GM18499 (cell line): ENCODE data around the gene DGKG.

ENCODE experiments used
- ATAC-seq: cut with Tn5 transposase; IDR thresholded peaks from one replicate; pipeline ENCODE4 v1.9.1; 2021; ENCODE audit warnings: moderate number of reproducible peaks; ENCODE audit not compliant: insufficient read depth, unreplicated experiment

DGKG gene

GRCh38 chr3:186217820-186218164 is 144.2 kb downstream of the DGKG start:
- peak; percentile 89 for ATAC-seq

GRCh38 chr3:186216900-186217819 is 144.9 kb downstream of the DGKG start:
- no peak for ATAC-seq

- ATAC-seq = no peak
Observed at GRCh38 chr3:186214670-186215069, 147.4 kb downstream of the DGKG start.

DNA sequence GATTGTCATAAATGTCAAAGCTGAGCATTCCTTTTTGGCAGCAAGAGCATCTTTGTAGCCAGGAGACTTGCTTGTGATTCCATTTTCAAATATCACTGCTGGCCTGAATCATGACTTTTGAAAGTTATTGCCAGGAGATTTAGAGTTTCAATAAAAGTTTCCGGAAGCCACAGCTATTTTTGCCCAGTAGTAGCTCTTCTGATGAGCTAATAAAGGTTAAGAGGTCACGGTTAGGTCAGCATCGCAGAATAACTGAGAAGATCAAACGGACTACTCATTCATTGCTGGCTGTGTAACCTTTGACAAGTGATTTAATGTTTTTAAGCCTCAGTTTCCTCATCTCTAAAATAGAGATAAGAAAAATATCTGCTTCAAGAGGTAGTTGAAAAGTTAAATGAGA is 148.1 kb downstream of the DGKG start:
- ATAC-seq = no peak

- no peak for ATAC-seq
Observed at GRCh38 chr3:186212611-186213010, 149.4 kb downstream of the DGKG start.

- no peak for ATAC-seq
Observed at GRCh38 chr3:186210852-186211500, 151.1 kb downstream of the DGKG start.

DNA sequence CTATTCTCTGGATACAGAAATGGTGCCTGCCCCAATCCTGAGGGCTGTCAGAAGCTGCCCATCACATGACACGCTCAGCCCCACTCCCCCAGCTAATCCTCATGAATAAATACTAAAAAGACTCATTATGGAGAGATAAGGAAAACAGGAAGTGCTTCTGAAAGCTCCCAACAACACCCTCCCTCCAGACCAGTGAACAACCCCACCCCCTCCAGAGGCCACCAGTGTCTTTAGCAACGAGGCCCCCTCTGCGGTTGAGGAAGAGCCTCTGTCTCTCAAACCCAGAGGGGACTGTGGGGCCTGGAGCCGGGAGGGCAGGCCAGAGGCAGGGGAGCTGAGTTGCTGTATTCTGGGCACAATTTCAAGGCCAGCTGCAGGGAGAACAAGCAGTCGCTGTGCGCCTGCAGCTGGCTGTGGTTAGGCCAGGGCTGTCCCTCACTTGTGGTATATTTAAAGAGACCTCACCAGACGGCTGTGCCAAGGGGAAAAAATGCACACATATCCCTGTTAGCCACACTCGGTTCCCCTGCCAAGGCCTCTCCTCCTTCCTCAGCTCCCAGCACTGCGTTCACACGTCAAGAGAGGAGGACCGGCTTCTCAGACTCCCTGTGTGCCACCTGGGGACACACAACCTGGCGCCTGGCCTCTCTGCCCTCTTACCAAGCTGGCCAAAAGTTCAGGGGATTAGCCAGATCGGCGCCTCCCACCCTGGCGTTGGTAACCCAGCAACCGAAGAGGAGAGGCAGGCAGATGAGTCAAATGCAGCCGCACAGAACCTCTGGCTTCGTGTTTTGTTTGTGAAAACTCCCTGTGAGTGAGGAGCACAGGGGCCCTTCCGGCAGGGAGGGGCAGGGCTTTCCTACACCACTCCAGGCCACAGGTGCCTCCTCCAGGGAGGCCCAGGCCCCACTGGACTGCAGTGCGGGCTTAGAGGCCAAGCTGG is 152.0 kb downstream of the DGKG start:
- no peak for ATAC-seq

GRCh38 chr3:186208296-186208989 is 153.6 kb downstream of the DGKG start:
- ATAC-seq = no peak

GRCh38 chr3:186207515-186207914 is 154.5 kb downstream of the DGKG start:
- ATAC-seq = no peak

- ATAC-seq = no peak
Observed at GRCh38 chr3:186200726-186201125, 161.3 kb downstream of the DGKG start.

- ATAC-seq = no peak
Observed at GRCh38 chr3:186198442-186198841, 163.6 kb downstream of the DGKG start.

DNA sequence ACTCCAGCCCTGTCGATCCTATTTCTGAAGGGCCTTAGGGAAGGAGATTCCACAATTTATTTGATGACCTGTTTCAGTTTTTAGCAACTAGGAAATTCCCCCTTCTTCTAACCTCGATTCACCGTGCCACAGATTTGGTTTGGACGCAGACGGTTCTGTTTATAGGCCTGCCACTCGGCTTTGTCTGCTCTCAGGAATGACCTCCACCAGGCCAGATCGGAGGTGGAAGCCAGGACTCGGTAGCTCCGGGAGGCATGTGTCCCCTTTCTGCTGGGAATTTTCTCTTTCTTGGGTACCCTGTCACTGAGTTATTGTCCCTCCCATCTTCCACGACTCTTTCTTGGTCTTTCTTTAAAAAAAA is 167.6 kb downstream of the DGKG start:
- ATAC-seq = no peak

DNA sequence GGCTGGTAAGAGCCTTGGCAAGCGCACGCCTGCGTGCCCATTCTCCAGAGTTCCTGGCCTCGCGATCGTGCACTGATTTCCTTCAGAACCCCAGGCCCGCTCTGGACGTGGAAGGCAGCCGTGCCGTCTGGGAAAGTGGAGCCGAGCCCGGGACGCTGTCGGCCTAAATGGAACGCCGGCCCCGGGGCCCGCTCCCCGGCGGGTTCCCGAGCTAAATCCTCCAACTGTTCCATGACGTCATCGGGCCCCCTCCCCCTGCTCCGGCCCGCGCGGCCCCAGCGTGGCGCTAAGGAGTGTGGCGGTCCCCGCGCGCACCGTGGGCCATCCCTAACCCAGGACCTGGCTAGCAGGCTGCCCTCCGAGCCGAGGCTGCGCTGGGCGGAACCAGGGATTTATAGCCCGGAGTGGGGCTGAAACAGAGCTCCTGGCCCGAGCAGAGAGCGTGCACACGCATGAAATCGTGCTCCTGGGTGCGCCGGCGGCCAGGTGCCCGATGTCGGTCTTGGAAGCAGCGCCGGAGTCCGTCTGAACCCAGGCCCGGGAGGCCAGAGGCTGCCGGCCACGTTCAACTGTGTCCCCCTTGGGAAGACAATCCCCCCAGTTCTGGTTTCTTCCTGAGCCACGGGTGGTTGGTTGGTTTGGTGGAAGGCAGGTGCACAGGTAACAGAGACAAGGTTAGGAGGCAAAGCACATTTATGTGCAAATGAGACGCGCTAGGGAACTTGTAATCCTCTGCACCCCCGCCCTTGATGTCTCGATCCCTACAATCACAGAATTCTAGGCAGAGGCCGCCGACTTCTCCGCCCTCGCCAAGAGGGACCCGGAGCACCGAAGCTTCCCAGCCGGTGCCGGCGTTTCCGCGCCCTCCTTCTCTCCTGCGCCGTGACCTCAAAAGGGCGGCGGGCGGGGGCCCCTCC is 168.2 kb downstream of the DGKG start:
- no peak for ATAC-seq

- ATAC-seq = no peak
Observed at GRCh38 chr3:186192823-186193222, 169.2 kb downstream of the DGKG start.

- no peak for ATAC-seq
Observed at GRCh38 chr3:186189492-186189891, 172.5 kb downstream of the DGKG start.

GRCh38 chr3:186187401-186188275 is 174.4 kb downstream of the DGKG start:
- ATAC-seq = no peak

- ATAC-seq = no peak
Observed at GRCh38 chr3:186185194-186185787, 176.7 kb downstream of the DGKG start.

DNA sequence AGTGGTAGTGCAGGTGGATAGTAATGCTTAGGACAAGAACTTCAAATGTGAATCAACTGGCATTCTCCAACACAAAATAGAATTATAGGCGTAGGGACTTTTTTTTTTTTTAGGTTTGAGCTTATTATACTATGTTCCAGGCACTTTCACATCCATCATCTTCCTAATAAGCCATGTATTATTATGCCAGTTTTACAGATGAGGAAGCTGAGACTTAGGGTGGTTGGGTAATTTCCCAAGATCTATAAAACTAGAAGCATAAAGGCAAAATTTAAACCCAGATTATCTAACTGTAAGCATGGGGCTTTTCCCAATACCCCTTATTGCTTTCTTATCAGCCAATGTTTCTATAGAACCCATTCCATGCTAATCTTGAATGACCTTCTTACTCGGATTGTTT is 178.0 kb downstream of the DGKG start:
- no peak for ATAC-seq
